GM19438 (cell line): Measurements from ENCODE around the gene EDC3.
"Not testable (repeated sequence)": the region's sequence is repeated elsewhere in the genome, so short reads cannot be mapped to it uniquely, and the experiment has no call there.

Experiments used
- ATAC-seq: cut with Tn5 transposase; IDR thresholded peaks from one replicate; pipeline ENCODE4 v1.9.1; 2021; ENCODE audit warnings: low read depth; ENCODE audit not compliant: unreplicated experiment

The EDC3 gene

GRCh38 chr15:74653426-74654102 lies 42.3 kb downstream of the EDC3 start:
- no peak for ATAC-seq

- no peak for ATAC-seq
Observed at GRCh38 chr15:74651242-74651741, 44.5 kb downstream of the EDC3 start.

DNA sequence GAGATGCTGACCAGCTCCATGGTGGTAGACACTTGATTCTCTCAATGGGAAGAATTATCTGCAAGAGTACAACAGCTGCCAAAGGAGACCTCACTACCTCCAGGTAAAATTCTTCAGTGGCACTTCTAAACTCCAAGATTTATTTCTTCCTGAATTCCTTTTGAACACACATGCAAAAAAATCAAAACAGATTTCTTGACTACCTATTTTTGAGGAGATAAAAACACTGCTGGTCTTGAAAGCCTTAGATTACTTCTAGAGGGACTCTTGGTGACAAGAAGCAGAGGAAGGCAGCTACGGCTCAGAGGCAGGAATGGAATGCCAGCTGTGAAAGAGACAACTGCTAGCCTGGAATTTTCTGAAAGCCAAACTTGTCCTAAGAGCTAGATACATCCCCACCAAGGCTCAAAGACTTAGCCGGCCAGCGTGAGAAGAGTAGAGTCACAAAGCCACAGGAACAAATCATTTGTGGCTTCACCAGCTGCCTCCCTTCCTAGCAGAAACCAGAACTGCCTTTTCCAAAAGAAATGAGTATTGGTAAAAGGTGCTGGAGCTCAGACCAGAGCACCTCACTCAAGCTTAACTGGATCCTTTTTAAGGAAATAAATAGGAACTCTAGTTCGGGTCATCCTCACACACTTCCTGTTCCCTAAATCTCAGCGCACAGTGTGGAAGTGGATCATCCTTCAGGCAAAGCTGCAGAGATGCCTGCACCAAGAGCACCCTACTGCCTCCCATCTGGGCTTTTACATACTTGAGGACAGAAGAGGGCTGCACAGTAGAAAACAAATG lies 47.6 kb downstream of the EDC3 start:
- no peak for ATAC-seq

DNA sequence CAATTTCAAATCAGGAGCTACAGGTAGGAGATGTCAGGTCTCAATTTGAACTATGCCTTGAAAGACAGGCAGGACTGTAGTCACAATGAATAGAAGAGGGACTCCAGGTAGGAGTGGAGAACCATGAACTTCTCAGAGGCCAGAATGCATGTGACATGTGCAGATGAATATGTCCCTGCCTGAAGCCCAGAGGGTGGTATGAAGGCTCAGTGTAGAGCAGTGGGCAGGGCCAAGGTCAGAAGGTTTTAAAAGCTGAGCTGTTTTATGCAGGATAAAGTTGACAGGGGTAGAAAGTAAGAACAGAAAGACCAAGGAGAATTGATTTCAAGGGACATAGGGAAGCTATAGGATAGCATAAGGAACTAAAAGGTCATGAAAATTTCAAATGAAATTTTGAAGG lies 49.3 kb downstream of the EDC3 start:
- no peak for ATAC-seq

DNA sequence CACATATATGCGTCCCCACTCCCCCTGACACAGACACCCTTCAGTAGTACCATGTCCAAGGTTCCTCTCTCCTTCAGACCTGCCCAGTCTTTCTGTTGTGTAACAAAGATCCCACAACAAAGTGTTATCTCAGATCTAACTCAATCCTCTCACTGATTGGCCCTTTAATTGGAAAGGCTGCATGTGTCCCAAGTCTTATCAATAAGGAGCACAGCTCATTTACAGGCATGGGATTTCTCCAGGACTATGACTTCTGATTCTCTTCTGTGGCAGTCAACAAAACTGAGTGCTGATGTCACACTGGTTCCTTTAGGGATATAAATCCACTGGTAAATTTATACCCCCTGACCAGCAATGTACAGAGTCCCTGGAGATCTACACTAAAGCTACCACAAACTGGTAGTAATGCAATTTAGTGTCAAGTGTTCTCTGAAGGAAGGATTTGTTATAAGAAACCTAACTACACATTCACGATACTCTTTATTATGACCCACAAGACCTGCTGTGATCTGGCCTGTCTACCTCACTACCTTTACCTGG lies 52.1 kb downstream of the EDC3 start:
- ATAC-seq, result no peak

DNA sequence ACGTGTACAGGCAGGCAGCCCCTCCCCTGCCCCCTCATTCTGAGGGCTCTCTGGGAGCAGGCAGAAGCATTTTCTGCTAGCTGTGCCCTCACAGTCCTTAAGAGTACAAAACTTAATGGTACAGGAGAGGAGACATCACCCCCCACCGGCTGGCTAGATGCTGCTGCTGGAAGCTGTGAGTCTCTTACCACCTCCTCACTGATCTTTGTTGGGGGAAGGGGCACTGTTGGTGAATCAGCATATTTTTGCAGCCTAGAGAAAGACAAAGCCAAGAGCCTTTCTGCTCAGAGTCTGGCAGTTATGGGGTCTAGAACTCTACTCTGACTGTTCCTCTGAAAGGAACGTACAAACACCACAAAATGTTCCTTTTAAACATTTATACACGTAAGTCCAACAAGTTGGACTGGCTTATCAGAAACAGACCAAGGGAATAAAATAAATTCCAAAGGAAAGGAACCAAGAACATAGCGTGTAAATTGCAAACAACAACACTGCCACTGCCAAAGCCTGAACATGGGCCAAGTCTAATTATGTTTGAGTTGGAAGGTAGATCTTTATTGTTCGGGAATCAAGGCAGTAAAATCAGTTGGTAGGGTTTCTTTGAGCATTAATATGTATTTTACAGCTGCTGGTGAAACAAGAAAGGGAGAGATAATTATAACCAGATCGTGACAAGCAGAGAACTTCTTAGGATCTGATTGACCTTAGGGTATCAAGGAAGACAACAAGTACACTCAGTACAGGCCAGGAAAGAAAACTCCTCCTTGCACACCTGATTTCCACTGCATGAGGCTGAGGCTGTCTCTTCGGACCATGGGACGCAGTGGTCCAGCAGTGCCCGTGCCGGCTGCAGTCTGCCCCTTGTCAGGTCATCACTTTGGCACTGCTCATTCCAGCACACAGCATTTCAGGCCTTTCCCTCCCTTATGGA lies 52.8 kb downstream of the EDC3 start:
- ATAC-seq, result no peak

DNA sequence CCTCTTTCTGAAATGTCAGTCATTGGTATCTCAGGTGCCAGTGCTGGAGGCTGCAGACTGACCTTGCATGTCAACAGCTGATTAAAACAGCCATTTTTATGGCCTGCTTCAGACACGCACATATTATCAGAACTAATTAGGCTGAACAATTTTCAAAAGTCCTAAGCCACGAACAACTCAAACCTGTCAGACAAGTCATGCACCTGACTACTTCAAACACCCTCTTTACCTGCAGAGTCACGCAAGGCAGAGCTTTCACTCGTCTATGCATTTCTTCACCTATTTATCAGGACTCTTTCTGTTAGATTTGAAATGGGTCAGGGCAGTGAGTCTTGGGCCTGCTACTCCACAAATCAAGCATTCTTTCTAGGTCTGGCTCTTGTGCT lies 53.5 kb downstream of the EDC3 start:
- no peak for ATAC-seq

- no peak for ATAC-seq
Observed at GRCh38 chr15:74641151-74641550, 54.7 kb downstream of the EDC3 start.

DNA sequence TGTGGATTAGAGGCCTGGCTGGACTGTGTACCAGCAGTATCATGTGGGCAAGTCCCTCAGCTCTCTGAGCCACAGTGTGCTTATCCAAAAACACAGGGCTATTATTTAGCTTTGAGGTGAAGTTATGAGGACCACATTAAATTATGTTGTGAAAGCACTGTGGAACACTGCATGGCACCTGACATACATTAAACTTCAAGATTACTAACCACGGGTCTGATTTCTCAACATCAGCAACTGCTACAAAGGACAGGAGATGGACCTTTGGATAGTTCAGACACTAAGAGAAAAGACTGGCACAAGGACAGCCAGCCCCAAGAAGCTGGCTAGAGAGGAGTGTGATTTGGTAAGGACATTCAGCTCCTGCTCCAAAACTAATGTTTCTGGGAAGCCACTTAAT lies 58.8 kb downstream of the EDC3 start:
- no peak for ATAC-seq

GRCh38 chr15:74635228-74635627 lies 60.6 kb downstream of the EDC3 start:
- peak; percentile 57 for ATAC-seq

DNA sequence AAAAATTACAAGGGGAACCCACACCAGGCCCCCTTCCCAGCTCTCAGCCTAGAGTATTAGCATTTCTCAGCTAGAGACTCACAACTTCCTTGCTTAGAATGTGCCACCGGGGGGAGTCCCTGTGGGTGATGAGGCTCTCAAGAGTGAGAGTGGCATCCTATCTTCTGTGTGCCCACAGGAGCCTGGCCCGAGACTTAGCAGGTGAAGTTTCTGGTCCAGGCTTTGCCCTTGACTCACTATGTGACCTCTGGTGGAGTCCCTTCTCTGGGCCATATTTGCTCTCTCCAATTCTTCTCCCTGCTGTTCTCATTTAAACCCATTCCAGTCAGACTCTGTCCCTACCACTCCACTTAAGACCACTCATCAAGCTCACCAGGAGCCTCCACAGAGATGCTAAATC lies 62.0 kb downstream of the EDC3 start:
- ATAC-seq, result no peak

DNA sequence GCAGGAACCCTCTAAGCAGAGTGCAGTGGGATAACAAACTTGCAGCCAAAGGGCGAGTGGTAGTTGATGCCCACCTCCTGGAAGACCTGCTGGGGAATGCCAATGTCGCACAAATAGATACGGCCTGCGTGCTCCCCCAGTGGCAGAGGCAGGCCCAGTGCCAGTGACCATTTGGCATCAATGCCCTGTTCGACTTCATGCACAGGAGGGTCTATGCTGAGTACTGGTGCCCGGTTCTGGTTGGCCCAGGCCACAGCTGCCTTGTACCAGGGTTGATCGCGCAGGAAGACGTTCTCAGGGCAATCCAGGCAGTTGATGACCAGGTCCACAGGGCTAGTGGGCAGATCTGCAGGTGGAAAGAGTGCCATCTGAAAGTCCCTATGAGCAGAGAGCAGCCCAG lies 63.2 kb downstream of the EDC3 start:
- no peak for ATAC-seq

DNA sequence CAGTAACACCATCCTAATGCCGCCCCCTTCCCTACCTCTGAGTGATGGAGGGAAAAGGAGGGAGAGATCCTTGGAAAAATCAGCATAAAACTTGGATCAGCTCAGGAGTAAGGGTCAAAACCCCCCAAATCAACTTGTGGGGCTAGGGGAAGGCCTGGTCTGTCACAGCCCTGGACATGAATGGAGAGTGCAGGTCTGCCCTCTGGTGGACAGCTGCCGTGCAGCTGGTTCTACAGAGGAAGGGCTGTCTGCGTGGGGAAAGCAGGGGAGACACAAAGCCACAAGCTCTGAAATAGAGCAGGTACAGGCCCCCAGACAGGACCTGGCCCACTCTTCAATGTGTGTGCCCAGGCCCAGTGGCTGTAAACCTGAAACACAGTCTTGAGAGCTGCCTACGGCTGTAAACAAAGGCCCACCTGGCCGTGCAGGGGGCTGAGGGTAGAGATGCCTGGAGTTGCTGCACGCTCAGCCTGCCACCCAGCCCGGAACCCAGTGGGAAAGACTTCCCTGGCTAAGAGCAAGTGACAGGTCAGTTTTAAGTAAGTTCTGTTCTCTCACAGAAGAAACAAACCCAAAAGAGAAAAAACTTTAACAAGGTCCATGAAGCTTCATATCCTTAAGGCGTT lies 63.8 kb downstream of the EDC3 start:
- no peak for ATAC-seq

DNA sequence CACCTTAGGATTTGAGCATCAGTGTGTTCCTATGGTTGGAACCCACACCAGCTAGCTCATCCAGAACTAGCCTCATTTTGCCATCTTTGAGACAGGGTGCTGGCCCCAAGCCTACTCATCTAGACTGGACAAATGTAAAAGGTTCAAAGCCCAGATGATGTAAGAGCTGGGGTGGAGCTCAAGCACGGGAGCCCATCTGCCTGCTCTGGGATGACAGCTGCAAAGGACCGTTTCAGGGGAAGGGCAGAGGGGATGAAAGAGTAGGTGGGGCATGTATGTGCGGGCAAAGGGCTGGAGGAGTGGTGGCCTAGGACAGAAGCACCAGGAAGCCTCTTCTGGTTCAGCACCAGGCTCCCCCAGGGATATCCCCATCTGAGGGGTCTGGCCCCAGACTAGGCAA lies 64.4 kb downstream of the EDC3 start:
- ATAC-seq, result no peak

DNA sequence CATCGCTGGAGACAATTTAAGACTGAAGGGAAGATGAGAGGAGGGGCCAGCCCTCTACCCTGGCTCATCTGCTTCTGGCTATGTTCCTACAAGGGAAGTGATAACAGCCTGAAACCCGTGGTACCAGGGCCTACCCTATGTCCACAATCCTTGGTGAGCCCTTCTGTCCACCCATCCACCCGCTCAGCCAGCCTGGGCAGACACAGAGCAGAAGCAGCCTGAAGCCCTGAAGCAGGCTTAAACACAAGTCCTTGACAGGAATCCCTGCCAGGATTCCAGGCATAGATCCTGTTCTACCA lies 64.8 kb downstream of the EDC3 start:
- ATAC-seq, result no peak

DNA sequence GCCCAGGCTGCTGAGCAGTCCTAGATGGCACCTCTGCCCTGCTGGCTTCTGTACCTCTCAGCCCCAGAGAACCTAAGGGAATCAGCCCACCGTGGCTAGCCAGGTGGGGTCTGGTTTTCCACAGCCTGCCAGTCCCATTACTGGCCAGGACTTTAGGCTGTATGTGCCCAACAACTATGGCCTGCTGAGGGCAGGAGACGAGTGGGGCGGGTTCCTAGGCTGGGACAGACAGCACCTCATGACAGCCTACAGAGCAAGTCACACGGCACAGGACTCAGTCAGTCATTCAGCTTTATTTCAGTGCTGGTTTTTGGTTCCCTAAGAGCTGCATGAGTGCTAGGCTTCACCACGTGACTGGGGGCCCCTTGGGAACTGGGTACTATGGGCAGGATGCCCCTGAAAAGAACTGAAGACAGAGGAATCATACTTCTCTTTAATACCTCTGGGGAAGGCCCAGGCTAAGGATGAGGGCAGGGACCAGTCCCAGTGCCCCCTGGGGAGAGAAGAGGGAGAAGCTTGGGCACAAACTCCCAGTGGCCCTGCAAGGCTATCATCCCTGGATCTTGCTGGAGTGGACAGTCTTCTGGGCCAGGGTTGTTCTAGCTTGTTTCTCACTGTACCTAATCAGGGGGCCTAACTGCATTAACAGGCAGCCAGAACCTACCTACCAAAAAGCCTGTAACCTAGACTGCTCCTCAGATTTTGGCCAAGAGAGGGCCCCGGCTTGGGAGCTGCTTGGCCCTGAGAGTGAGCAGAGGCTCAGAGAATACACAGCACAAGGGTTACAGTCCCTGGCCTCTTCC lies 65.3 kb downstream of the EDC3 start:
- no peak for ATAC-seq

GRCh38 chr15:74629696-74630095 lies 66.1 kb downstream of the EDC3 start:
- ATAC-seq, result not testable (repeated sequence)

GRCh38 chr15:74628949-74629348 lies 66.9 kb downstream of the EDC3 start:
- ATAC-seq, result no peak

DNA sequence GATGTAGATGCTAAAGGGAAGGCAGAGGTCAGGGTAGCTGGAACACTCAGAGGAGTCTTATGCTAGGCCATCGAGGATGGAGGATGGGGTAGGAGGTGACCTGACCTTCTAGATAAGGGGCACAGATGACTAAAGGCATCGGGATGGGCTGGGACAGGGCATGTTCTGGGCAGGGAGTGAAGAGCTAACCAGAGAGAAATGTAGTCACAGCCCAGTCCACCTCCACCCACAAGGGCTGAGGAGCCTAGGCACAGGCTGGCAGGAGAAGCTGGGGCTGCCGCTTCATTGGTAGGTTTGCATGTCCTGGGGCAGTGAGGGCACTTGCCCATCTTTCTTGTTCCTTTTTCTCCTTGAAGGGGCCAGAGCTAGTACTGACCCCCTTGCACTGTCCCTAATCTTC lies 67.6 kb downstream of the EDC3 start:
- no peak for ATAC-seq

DNA sequence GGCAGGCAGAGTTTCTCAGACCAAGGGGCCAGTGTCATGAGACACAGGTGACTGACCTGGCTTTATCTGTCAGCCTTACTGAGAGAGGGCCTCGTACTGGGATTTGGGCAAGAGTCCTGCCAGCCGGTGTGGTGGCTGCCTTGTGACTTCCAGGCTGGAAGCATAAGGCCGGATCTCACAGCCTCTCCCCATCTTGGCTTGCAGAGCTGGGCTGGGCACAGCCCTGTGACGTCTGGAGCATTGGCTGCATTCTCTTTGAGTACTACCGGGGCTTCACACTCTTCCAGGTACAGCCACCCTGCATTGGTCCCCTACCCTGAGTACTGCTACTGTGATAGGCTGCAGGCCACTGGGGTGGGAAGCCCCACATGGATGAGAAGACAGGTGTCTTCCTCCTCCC lies 68.1 kb downstream of the EDC3 start:
- ATAC-seq, result no peak
